Measurements from ENCODE around the gene TMEM115.
A peak's percentile ranks its signal among the peaks of the same experiment; 100 is the strongest.

Gene TMEM115

DNA sequence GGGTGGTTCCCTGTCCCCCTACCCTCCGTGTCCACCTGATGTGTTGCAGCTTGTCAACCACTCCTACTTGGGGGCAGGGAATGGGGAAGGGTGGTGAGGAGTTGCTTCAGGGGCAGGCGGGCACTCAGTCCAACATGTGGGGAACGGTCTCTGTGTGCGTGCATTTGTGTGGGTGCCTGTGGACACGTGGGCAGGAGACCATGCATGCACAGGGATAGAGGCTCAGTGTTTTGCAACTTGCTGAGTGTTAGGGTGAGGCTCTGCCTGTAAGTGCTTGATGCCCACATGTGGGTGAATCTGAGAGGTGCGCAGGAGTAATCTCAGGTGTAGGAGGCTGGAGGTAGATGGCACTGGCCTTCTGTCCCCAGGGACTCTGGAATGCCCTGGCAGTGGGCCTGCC, 24.4 kb upstream of the TMEM115 start:
- no peaks in the 10 kb centered on the region for H3K4me1 ChIP-seq (ENCODE audit: control insufficient read depth, insufficient read depth, low read length)
- CTCF ChIA-PET, result no interaction called here
- TF ChIP-seq ZFHX2 (tag by site-specific recombination; conservative IDR thresholded peaks at IDR 0.05) (peak; percentile 89), EGR2 (tag by site-specific recombination; IDR thresholded peaks at IDR 0.05; ENCODE audit: low read depth) (peak; percentile 78), ZNF112 (tag by site-specific recombination; IDR thresholded peaks at IDR 0.05) (no peak), ZNF354C (tag by site-specific recombination; IDR thresholded peaks at IDR 0.05; ENCODE audit: borderline replicate concordance, low read depth) (no peak), ZNF37A (tag by site-specific recombination; IDR thresholded peaks at IDR 0.05) (no peak), ZNF48 (tag by site-specific recombination; IDR thresholded peaks at IDR 0.05) (no peak), KLF9 (tag by site-specific recombination; IDR thresholded peaks at IDR 0.05; ENCODE audit: low read depth) (no peak), ZFP69B (tag by site-specific recombination; IDR thresholded peaks at IDR 0.05) (no peak)
- POLR2A ChIA-PET, result no interaction called here
- H3K9me3 ChIP-seq (ENCODE audit: control insufficient read depth, insufficient read depth, low read depth, low read length), result no peaks in the 10 kb centered on the region
- no peaks in the 10 kb centered on the region for H3K36me3 ChIP-seq (ENCODE audit: control insufficient read depth in 2 of 2, insufficient read depth in 1 of 2, low read length in 2 of 2)
- no peak overlapping the region for H3K4me3 ChIP-seq (ENCODE audit: low read depth, low read length)
- H3K27ac ChIP-seq (ENCODE audit: extremely low read depth, low read depth, low read length), result no peak overlapping the region

DNA sequence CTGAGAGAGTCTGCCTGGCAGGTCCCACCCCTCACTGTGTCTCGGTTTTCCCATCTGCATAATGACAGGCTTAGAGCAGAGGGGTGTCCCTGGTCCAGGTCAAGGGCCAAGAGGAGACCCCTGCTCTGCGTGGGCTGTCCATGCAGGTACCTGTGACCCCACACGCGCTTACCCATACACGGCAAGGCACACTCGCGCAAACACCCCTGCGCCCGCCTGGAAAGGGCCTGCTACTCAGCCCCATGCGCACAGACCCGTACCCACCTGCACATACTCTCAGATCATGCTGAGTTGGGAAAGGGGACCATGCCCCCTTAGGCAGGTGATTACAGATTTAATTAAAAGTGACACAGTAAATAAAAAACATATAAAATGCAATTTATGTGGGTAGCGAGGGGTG, 23.4 kb upstream of the TMEM115 start:
- POLR2A ChIA-PET, result interaction anchor here (0.5 kb wide), 1 partner anchor 204 kb away, joined by 4 read pairs; no protein-coding TSS in a partner anchor
- Histone ChIP-seq H3K4me3 (ENCODE audit: low read depth, low read length) (no peak overlapping the region), H3K27ac (ENCODE audit: extremely low read depth, low read depth, low read length) (no peak overlapping the region), H3K36me3 (ENCODE audit: control insufficient read depth in 2 of 2, insufficient read depth in 1 of 2, low read length in 2 of 2) (no peaks in the 10 kb centered on the region), H3K4me1 (ENCODE audit: control insufficient read depth, insufficient read depth, low read length) (no peaks in the 10 kb centered on the region), H3K9me3 (ENCODE audit: control insufficient read depth, insufficient read depth, low read depth, low read length) (no peaks in the 10 kb centered on the region)
- TF ChIP-seq ZNF362 (tag by site-specific recombination; IDR thresholded peaks at IDR 0.05) (no peak), PBX3 (CRISPR knock-in tag; IDR thresholded peaks at IDR 0.05) (no peak), ZNF391 (tag by site-specific recombination; IDR thresholded peaks at IDR 0.05; ENCODE audit: borderline replicate concordance, low read depth) (no peak), ZNF626 (tag by site-specific recombination; IDR thresholded peaks at IDR 0.05) (no peak), KLF1 (tag by site-specific recombination; IDR thresholded peaks at IDR 0.05) (no peak), ZNF555 (tag by site-specific recombination; conservative IDR thresholded peaks at IDR 0.05) (no peak), ZNF610 (tag by site-specific recombination; IDR thresholded peaks at IDR 0.05; ENCODE audit: borderline replicate concordance) (no peak), ZNF600 (tag by site-specific recombination; IDR thresholded peaks at IDR 0.05) (no peak)
- TF ChIP-seq, protein P1, sequence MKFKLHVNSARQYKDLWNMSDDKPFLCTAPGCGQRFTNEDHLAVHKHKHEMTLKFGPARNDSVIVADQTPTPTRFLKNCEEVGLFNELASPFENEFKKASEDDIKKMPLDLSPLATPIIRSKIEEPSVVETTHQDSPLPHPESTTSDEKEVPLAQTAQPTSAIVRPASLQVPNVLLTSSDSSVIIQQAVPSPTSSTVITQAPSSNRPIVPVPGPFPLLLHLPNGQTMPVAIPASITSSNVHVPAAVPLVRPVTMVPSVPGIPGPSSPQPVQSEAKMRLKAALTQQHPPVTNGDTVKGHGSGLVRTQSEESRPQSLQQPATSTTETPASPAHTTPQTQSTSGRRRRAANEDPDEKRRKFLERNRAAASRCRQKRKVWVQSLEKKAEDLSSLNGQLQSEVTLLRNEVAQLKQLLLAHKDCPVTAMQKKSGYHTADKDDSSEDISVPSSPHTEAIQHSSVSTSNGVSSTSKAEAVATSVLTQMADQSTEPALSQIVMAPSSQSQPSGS (tag by site-specific recombination; IDR thresholded peaks at IDR 0.05; ENCODE audit: low read depth), result no peak
- CTCF ChIA-PET, result no interaction called here

GRCh38 chr3:50381383-50381782, 22.1 kb upstream of the TMEM115 start:
- H3K27ac ChIP-seq (ENCODE audit: extremely low read depth, low read depth, low read length), result no peak overlapping the region
- no peak overlapping the region for H3K4me3 ChIP-seq (ENCODE audit: low read depth, low read length)
- H3K4me1 ChIP-seq (ENCODE audit: control insufficient read depth, insufficient read depth, low read length), result no peaks in the 10 kb centered on the region
- TF ChIP-seq ZNF239 (tag by site-specific recombination; IDR thresholded peaks at IDR 0.05), result no peak
- TF ChIP-seq ZNF423 (tag by site-specific recombination; IDR thresholded peaks at IDR 0.05), result 0 out of 2 replicates have a peak, but pooled peaks have one; percentile 41
- no peak for TF ChIP-seq ZNF530 (tag by site-specific recombination; IDR thresholded peaks at IDR 0.05; ENCODE audit: low read depth)
- no peak for TF ChIP-seq SCRT1 (tag by site-specific recombination; IDR thresholded peaks at IDR 0.05; ENCODE audit: borderline replicate concordance)
- TF ChIP-seq ZBTB7A (tag by site-specific recombination; IDR thresholded peaks at IDR 0.05; ENCODE audit: low read depth), result no peak
- TF ChIP-seq ZBTB20 (tag by site-specific recombination; IDR thresholded peaks at IDR 0.05), result no peak
- TF ChIP-seq ZNF654 (tag by site-specific recombination; IDR thresholded peaks at IDR 0.05; ENCODE audit: low read depth), result no peak
- peak; percentile 81 for TF ChIP-seq ZIC2 (tag by site-specific recombination; IDR thresholded peaks at IDR 0.05)
- H3K9me3 ChIP-seq (ENCODE audit: control insufficient read depth, insufficient read depth, low read depth, low read length), result no peaks in the 10 kb centered on the region
- ChIA-PET POLR2A (no interaction called here), CTCF (interaction anchor here (0.6 to 0.8 kb wide), 2 partner anchors 11 to 88 kb away, joined by 3 to 4 read pairs; no protein-coding TSS in a partner anchor)
- H3K36me3 ChIP-seq (ENCODE audit: control insufficient read depth in 2 of 2, insufficient read depth in 1 of 2, low read length in 2 of 2), result no peaks in the 10 kb centered on the region

Measured in HEK293 (cell line).